Lung (tissue), 12 donors: ENCODE results near the gene SH3TC1. TPM values are rescaled to one million over a fixed set of nuclear protein-coding genes. Genes with fewer than 3 reads are reported as not detected.

Experiments used
- ATAC-seq: fragments of 200-7000 bp; cut with Tn5 transposase; one replicate; pipeline ENCODE4 v1.9.1; 2020; ENCODE audit warnings: moderate number of reproducible peaks; ENCODE audit not compliant: insufficient read depth, low FRiP score
- DNase-seq, 3 donors: peaks; one replicate each; pipeline ENCODE4 v3.0.0-alpha.2; 2013 to 2017
- H3K27ac ChIP-seq, 2 donors: one replicate each; pipeline ENCODE4 v1.5.1; 2013; ENCODE audit warnings: mild to moderate bottlenecking in 2 of 2, moderate library complexity in 2 of 2, control low read depth in 1 of 2, inconsistent platforms in 1 of 2, low read depth in 1 of 2, low read length in 1 of 2
- H3K27me3 ChIP-seq, 3 donors: one replicate each; pipeline ENCODE4 v1.5.1; 2013; ENCODE audit warnings: low read length in 2 of 3; ENCODE audit not compliant: control insufficient read depth in 3 of 3, insufficient read depth in 3 of 3
- H3K36me3 ChIP-seq, 4 donors: one replicate each; pipeline ENCODE4 v1.5.1; 2013; ENCODE audit warnings: low read length in 4 of 4, mild to moderate bottlenecking in 1 of 4, moderate library complexity in 1 of 4; ENCODE audit not compliant: control insufficient read depth in 4 of 4, insufficient read depth in 4 of 4
- H3K4me1 ChIP-seq, 5 donors: one replicate each; pipeline ENCODE4 v1.5.1; 2013; ENCODE audit warnings: low read length in 5 of 5, mild to moderate bottlenecking in 2 of 5, moderate library complexity in 1 of 5; ENCODE audit not compliant: control insufficient read depth in 5 of 5, insufficient read depth in 5 of 5
- H3K4me3 ChIP-seq: one replicate; pipeline ENCODE4 v1.5.1; 2013; ENCODE audit warnings: mild to moderate bottlenecking, control low read depth, moderate library complexity
- H3K9ac ChIP-seq, 2 donors: one replicate each; pipeline ENCODE4 v1.5.1; 2013; ENCODE audit warnings: low read length in 2 of 2, control low read depth in 1 of 2; ENCODE audit not compliant: insufficient read depth in 1 of 2
- H3K9me3 ChIP-seq, 4 donors: one replicate each; pipeline ENCODE4 v1.5.1; 2013; ENCODE audit warnings: low read length in 3 of 4, mild to moderate bottlenecking in 1 of 4, moderate library complexity in 1 of 4; ENCODE audit not compliant: control insufficient read depth in 4 of 4, insufficient read depth in 3 of 4
- CTCF ChIP-seq: IDR thresholded peaks from 2 replicates; pipeline ENCODE4 v1.5.1; 2012; ENCODE audit warnings: mild to moderate bottlenecking; ENCODE audit errors: control extremely low read depth, extremely low read depth
- WGBS, 2 donors: extraction: QIAGEN DNeasy Blood & Tissue Kit; methylation state at CpG; one replicate each; pipeline ENCODE4 v1.1.7; 2013; 5-methylcytosine and 5-hydroxymethylcytosine counted together
- polyA plus RNA-seq, 2 donors: library from polyadenylated mRNA; stranded (reverse); fragments of 200-250 nt; gene quantifications; one replicate each; pipeline ENCODE4 v1.2.1, GENCODE V29; 2013
- total RNA-seq, 2 donors: library from RNA; depleted of rRNA in 1 of 2; stranded (reverse); fragments of >200 nt in 1 of 2; gene quantifications; one replicate each; pipeline ENCODE4 v1.2.1, GENCODE V29; 2014 to 2021
- donor health status: control.
- donor health status: control.
- donor health status: Bipolar disorder and iron deficiency.
- donor health status: healthy.
- donor health status: DM: yes; HTN: yes; CAD: no.

SH3TC1 gene
- total and polyA plus RNA-seq, 4 donors = 21.4 to 67.3 (median 38.1) TPM

- H3K36me3 ChIP-seq = no peaks in the 10 kb centered on the region
- no peak overlapping the region for H3K4me3 ChIP-seq
- peak overlapping the region; percentile 4 to 43 for H3K27ac ChIP-seq
- H3K27me3 ChIP-seq = peaks cover 0 to 2% (median 0%) of the 10 kb centered on the region in 3 donors
- H3K4me1 ChIP-seq = peaks cover 0 to 17% (median 4%) of the 10 kb centered on the region in 5 donors
- ATAC-seq (peak; percentile 88), DNase-seq (peak; percentile 49 to 64 (median 53))
- no peak for TF ChIP-seq CTCF
- 54 to 78% methylated on average over 25 of the region's 25 CpGs for WGBS, 2 donors
- peaks cover 0 to 2% (median 0%) of the 10 kb centered on the region in 4 donors for H3K9me3 ChIP-seq
- H3K9ac ChIP-seq = no peak overlapping the region
Observed at GRCh38 chr4:8182858-8183725, 16.0 kb upstream of the SH3TC1 start.

- ATAC-seq (no peak), DNase-seq (no peak)
- Histone ChIP-seq H3K27ac (no peak overlapping the region), H3K9ac (no peak overlapping the region), H3K4me3 (no peak overlapping the region), H3K4me1 (peaks cover 0 to 26% (median 8%) of the 10 kb centered on the region in 5 donors), H3K27me3 (peaks cover 0 to 2% (median 0%) of the 10 kb centered on the region in 3 donors), H3K9me3 (peaks cover 0 to 2% (median 0%) of the 10 kb centered on the region in 4 donors), H3K36me3 (no peaks in the 10 kb centered on the region)
- 87 to 90% methylated on average over 4 of the region's 4 CpGs for WGBS, 2 donors
- TF ChIP-seq CTCF = no peak
Observed at GRCh38 chr4:8184061-8184460, 15.0 kb upstream of the SH3TC1 start.

- Histone ChIP-seq H3K36me3 (no peaks in the 10 kb centered on the region), H3K4me3 (no peak overlapping the region), H3K27me3 (peaks cover 0 to 2% (median 0%) of the 10 kb centered on the region in 3 donors), H3K4me1 (peaks cover 0 to 38% (median 12%) of the 10 kb centered on the region in 5 donors), H3K9ac (no peak overlapping the region), H3K27ac (no peak overlapping the region), H3K9me3 (peaks cover 0 to 2% (median 0%) of the 10 kb centered on the region in 4 donors)
- 81 to 89% methylated on average over 9 of the region's 9 CpGs for WGBS, 2 donors
- ATAC-seq (no peak), DNase-seq (no peak)
- no peak for TF ChIP-seq CTCF
Observed at GRCh38 chr4:8185295-8185694, 13.8 kb upstream of the SH3TC1 start.
